ENCODE data around the gene WDR76.
"Not testable (repeated sequence)": the region's sequence is repeated elsewhere in the genome, so short reads cannot be mapped to it uniquely, and the experiment has no call there.

The WDR76 gene

GRCh38 chr15:43826508-43827341 lies at the start of gene WDR76:
WDR76 (plus strand) TSS chr15:43827002; CDS start chr15:43827033, 31 bp downstream.
- peak; percentile 45 for DNase-seq (ENCODE audit: low read depth)

- no peak for DNase-seq (ENCODE audit: low read depth)
These were observed 49.4 kb upstream of the WDR76 start for GRCh38 chr15:43777267-43777914.

- DNase-seq (ENCODE audit: low read depth), result no peak
These were observed 47.8 kb upstream of the WDR76 start for GRCh38 chr15:43779016-43779415.

GRCh38 chr15:43789409-43789808 lies 37.4 kb upstream of the WDR76 start:
- no peak for DNase-seq (ENCODE audit: low read depth)

- peak; percentile 99 for DNase-seq (ENCODE audit: low read depth)
These were observed 34.6 kb upstream of the WDR76 start, which contains the start of gene SERF2 for GRCh38 chr15:43791993-43792760. SERF2 (plus strand) TSS chr15:43792320; CDS start chr15:43792377, 57 bp downstream.

GRCh38 chr15:43792761-43793476 lies 33.9 kb upstream of the WDR76 start:
- no peak for DNase-seq (ENCODE audit: low read depth)

- no peak for DNase-seq (ENCODE audit: low read depth)
These were observed 33.2 kb upstream of the WDR76 start for GRCh38 chr15:43793647-43794046.

- no peak for DNase-seq (ENCODE audit: low read depth)
These were observed 32.3 kb upstream of the WDR76 start for GRCh38 chr15:43794269-43795037.

GRCh38 chr15:43795197-43795596 lies 31.6 kb upstream of the WDR76 start:
- no peak for DNase-seq (ENCODE audit: low read depth)

GRCh38 chr15:43795997-43796396 lies 30.8 kb upstream of the WDR76 start:
- DNase-seq (ENCODE audit: low read depth), result no peak

- no peak for DNase-seq (ENCODE audit: low read depth)
These were observed 30.2 kb upstream of the WDR76 start for GRCh38 chr15:43796566-43796965.

GRCh38 chr15:43799209-43799944 lies 27.4 kb upstream of the WDR76 start:
- no peak for DNase-seq (ENCODE audit: low read depth)

- DNase-seq (ENCODE audit: low read depth), result no peak
These were observed 26.9 kb upstream of the WDR76 start, which contains the start of gene SERINC4 for GRCh38 chr15:43799945-43800285. SERINC4 (minus strand) TSS chr15:43800220; CDS start chr15:43799986, 234 bp downstream.

- DNase-seq (ENCODE audit: low read depth), result peak; percentile 80
These were observed 26.3 kb upstream of the WDR76 start, which contains the start of gene HYPK for GRCh38 chr15:43800286-43801141. HYPK (plus strand) TSS chr15:43800599; CDS start chr15:43800623, 24 bp downstream.

- DNase-seq (ENCODE audit: low read depth), result not testable (repeated sequence)
These were observed 24.1 kb upstream of the WDR76 start for GRCh38 chr15:43802676-43803075.

- DNase-seq (ENCODE audit: low read depth), result no peak
These were observed 18.3 kb upstream of the WDR76 start for GRCh38 chr15:43808435-43808950.

- DNase-seq (ENCODE audit: low read depth), result no peak
These were observed 17.7 kb upstream of the WDR76 start for GRCh38 chr15:43808960-43809678.

GRCh38 chr15:43815064-43815463 lies 11.7 kb upstream of the WDR76 start:
- DNase-seq (ENCODE audit: low read depth), result not testable (repeated sequence)
